ENCODE data around the gene KATNA1. TPM values are rescaled to one million over a fixed set of nuclear protein-coding genes. Genes with fewer than 3 reads are reported as not detected.
A peak's percentile ranks its signal among the peaks of the same experiment; 100 is the strongest.

Gene KATNA1
- total and polyA plus RNA-seq, 4 experiments from 2014 or later = 18.2 to 34.7 (median 24.5) TPM

DNA sequence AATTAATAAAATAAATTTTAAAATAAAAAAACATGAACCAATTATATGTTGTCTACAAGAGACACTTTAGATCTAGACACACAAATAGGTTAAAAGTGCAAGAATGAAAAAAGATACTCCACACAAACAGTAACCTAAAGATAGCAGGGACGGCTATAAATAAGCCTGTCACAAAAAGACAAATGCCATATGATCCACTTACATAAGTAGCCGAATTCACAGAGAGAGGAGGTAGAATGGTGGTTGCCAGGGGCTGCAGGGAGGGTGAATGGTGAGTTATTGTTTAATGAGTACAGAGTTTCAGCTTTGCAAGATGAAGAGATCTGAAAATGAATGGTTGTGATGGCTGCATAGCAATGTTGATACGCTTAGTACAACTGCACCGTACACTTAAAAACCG is 32.7 kb downstream of the KATNA1 start:
- no peaks in the 10 kb centered on the region for H3K27me3 ChIP-seq (ENCODE audit: insufficient read depth, low read length)
- intact Hi-C loops (cut with micrococcal nuclease) = no loop called here
- no peak for DNase-seq
- H3K27me3 Mint-ChIP-seq = no peaks in the 10 kb centered on the region
- peaks cover 3% of the 10 kb centered on the region for H3K36me3 ChIP-seq (ENCODE audit: insufficient read depth, low read length)
- H3K36me3 Mint-ChIP-seq = peaks cover 53 to 56% of the 10 kb centered on the region in 2 donors
- no peaks in the 10 kb centered on the region for H3K9me3 ChIP-seq (ENCODE audit: control insufficient read depth in 1 of 2, low read length in 2 of 2)
- POLR2A ChIA-PET (ENCODE audit: partially characterized antibody) = no interaction called here
- H3K4me1 ChIP-seq (ENCODE audit: insufficient read depth, low read length) = no peaks in the 10 kb centered on the region
- CTCF ChIA-PET (ENCODE audit: partially characterized antibody) = no interaction called here
- H3K4me1 Mint-ChIP-seq = peaks cover 4 to 11% (median 6%) of the 10 kb centered on the region in 4 donors
- H3K4me3 Mint-ChIP-seq = peak overlapping the region in 1 of 8 donors; percentile 53
- H3K27ac Mint-ChIP-seq = peak overlapping the region in 1 of 7 donors; percentile 53
- no peak overlapping the region for H3K27ac ChIP-seq (ENCODE audit: low read depth, low read length)
- peaks cover 0 to 4% (median 1%) of the 10 kb centered on the region in 8 donors for H3K9me3 Mint-ChIP-seq
- no peak overlapping the region for H3K4me3 ChIP-seq (ENCODE audit: low read length in 2 of 2)

DNA sequence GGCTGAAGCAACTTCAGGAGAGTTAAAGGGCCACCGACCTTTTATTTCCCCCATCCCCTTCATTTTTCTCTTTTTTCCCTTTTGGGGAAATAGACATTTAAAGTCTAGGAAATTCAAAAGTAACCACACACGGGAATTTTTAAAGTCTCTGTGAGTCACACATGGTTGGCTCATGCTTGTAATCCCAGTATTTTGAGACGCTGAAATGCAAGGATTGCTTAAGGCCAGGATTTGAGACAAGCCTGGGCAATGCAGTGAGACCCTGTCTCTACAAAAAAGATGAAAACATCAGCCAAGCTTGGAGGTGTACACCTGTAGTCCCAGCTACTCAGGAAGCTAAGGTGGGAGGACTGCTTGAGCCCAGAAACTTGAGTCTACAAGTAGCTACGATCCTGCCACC is 34.2 kb downstream of the KATNA1 start:
- peaks cover 42 to 51% of the 10 kb centered on the region in 2 donors for H3K36me3 Mint-ChIP-seq
- no peak overlapping the region for H3K27ac Mint-ChIP-seq
- POLR2A ChIA-PET (ENCODE audit: partially characterized antibody) = no interaction called here

DNA sequence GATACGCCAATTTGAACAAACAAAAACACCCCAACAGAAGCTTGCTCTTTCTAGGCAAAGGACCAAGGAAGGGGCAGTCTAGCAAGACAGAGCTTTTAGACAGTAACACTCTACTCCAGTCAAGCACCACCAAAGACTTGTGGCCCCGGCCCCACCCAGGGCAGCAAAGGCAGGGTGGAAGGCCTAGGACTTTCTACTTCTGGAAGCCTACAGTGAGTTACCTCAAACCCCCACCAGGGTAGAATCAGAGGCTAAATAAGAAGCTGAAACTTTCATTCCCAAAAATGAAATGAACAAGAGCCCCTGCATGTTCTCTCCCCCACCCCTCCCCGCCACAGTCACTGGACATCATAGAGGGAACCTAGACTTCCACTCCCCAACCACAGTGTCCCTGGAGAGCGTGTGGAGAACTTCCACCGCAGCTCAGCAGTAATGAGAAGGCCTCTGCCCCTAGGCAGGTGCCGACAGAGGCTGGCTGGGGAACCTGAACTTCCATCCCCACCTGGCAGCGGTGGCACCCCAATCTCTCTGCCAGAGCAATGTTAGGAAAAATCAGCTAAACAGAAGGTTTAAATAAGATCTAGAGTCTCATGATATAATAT is 40.0 kb downstream of the KATNA1 start:
- Mint-ChIP-seq H3K36me3 (peaks cover 19 to 25% of the 10 kb centered on the region in 2 donors), H3K9me3 (peaks cover 0 to 4% (median under 1%) of the 10 kb centered on the region in 8 donors), H3K27ac (peak overlapping the region in 4 of 7 donors; percentile 36 to 84 (median 52)), H3K4me1 (peaks cover 7 to 12% (median 12%) of the 10 kb centered on the region in 4 donors), H3K27me3 (no peaks in the 10 kb centered on the region), H3K4me3 (no peak overlapping the region)
- no peak for DNase-seq
- ChIA-PET POLR2A (ENCODE audit: partially characterized antibody) (interaction anchor here (0.9 kb wide), 1 partner anchor 13 kb away, joined by 4 read pairs; no protein-coding TSS in a partner anchor), CTCF (ENCODE audit: partially characterized antibody) (interaction anchor here (0.5 kb wide), 1 partner anchor 115 kb away, joined by 3 read pairs; no protein-coding TSS in a partner anchor)
- Histone ChIP-seq H3K27ac (ENCODE audit: low read depth, low read length) (no peak overlapping the region), H3K9me3 (ENCODE audit: control insufficient read depth in 1 of 2, low read length in 2 of 2) (no peaks in the 10 kb centered on the region), H3K4me3 (ENCODE audit: low read length in 2 of 2) (no peak overlapping the region), H3K4me1 (ENCODE audit: insufficient read depth, low read length) (peaks cover 10% of the 10 kb centered on the region), H3K27me3 (ENCODE audit: insufficient read depth, low read length) (no peaks in the 10 kb centered on the region), H3K36me3 (ENCODE audit: insufficient read depth, low read length) (peaks cover 8% of the 10 kb centered on the region)
- intact Hi-C loops (cut with micrococcal nuclease) = no loop called here

More for the DNA sequence above, 34.2 kb downstream of the KATNA1 start:
- Histone ChIP-seq H3K9me3 (ENCODE audit: control insufficient read depth in 1 of 2, low read length in 2 of 2) (no peaks in the 10 kb centered on the region), H3K4me3 (ENCODE audit: low read length in 2 of 2) (no peak overlapping the region), H3K27ac (ENCODE audit: low read depth, low read length) (no peak overlapping the region), H3K4me1 (ENCODE audit: insufficient read depth, low read length) (peaks cover under 1% of the 10 kb centered on the region), H3K36me3 (ENCODE audit: insufficient read depth, low read length) (peaks cover 3% of the 10 kb centered on the region), H3K27me3 (ENCODE audit: insufficient read depth, low read length) (no peaks in the 10 kb centered on the region)
- peaks cover 0 to 4% (median 1%) of the 10 kb centered on the region in 8 donors for H3K9me3 Mint-ChIP-seq
- intact Hi-C loops (cut with micrococcal nuclease) = no loop called here
- no peak for DNase-seq
- H3K4me3 Mint-ChIP-seq = no peak overlapping the region
- CTCF ChIA-PET (ENCODE audit: partially characterized antibody) = interaction anchor here (0.7 to 1.4 kb wide), 2 partner anchors 11 to 266 kb away, joined by 4 read pairs; no protein-coding TSS in a partner anchor
- peaks cover 7 to 10% (median 9%) of the 10 kb centered on the region in 4 donors for H3K4me1 Mint-ChIP-seq
- H3K27me3 Mint-ChIP-seq = no peaks in the 10 kb centered on the region

DNA sequence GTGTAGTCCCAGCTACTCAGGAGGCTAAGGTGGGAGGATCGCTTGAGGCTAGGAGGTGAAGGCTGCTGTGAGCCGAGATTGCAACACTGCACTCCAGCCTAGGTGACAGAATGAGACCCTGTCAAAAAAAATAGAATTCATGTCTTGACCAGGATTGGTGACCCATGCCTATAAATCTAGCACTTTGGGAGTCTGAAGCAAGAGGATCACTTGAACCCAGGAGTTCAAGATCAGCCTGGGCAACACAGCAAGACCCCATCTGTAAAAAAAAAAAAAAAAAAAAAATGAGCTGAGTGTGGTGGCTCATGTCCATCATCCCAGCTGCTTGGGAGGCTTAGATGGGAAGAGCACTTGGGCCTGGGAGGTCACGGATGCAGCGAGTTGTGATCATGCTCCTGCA is 48.0 kb downstream of the KATNA1 start:
- H3K4me3 ChIP-seq (ENCODE audit: low read length in 2 of 2) = no peak overlapping the region
- POLR2A ChIA-PET (ENCODE audit: partially characterized antibody) = interaction anchor here (0.6 kb wide), 1 partner anchor 18 kb away, joined by 3 read pairs; no protein-coding TSS in a partner anchor
- no peaks in the 10 kb centered on the region for H3K27me3 ChIP-seq (ENCODE audit: insufficient read depth, low read length)
- no peak overlapping the region for H3K27ac ChIP-seq (ENCODE audit: low read depth, low read length)
- peak overlapping the region in 1 of 7 donors; percentile 24 for H3K27ac Mint-ChIP-seq
- DNase-seq = no peak
- no peaks in the 10 kb centered on the region for H3K9me3 ChIP-seq (ENCODE audit: control insufficient read depth in 1 of 2, low read length in 2 of 2)
- H3K4me1 Mint-ChIP-seq = no peaks in the 10 kb centered on the region
- H3K4me1 ChIP-seq (ENCODE audit: insufficient read depth, low read length) = no peaks in the 10 kb centered on the region
- H3K27me3 Mint-ChIP-seq = no peaks in the 10 kb centered on the region
- no peaks in the 10 kb centered on the region for H3K9me3 Mint-ChIP-seq
- intact Hi-C loops (cut with micrococcal nuclease) = no loop called here
- H3K4me3 Mint-ChIP-seq = no peak overlapping the region
- H3K36me3 Mint-ChIP-seq = peaks cover 20 to 59% of the 10 kb centered on the region in 2 donors
- H3K36me3 ChIP-seq (ENCODE audit: insufficient read depth, low read length) = peaks cover 27% of the 10 kb centered on the region
- CTCF ChIA-PET (ENCODE audit: partially characterized antibody) = no interaction called here

DNA sequence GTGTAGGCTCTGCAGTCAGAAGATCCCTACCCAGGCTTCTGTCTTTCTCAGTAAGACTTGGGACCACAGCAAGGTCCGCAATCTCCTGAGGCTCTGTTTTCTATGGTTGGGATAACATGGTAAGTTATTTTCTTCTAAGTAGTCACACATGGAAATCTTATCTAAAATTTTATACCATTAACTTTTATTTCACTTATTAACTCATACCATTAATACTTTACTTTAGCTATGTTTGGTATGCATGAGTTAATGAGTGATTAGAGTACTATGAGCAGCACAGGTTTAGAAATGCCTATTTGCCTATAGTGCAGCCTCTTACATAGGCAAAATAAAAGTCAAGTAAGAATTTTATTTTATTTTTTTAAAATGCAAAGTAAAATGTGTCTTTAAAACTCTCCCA is 55.1 kb downstream of the KATNA1 start:
- ChIA-PET POLR2A (ENCODE audit: partially characterized antibody) (interaction anchor here (1.0 kb wide), 1 partner anchor 44 kb away, joined by 3 read pairs; no protein-coding TSS in a partner anchor), CTCF (ENCODE audit: partially characterized antibody) (no interaction called here)
- Histone ChIP-seq H3K4me3 (ENCODE audit: low read length in 2 of 2) (no peak overlapping the region), H3K9me3 (ENCODE audit: control insufficient read depth in 1 of 2, low read length in 2 of 2) (no peaks in the 10 kb centered on the region), H3K27ac (ENCODE audit: low read depth, low read length) (no peak overlapping the region), H3K36me3 (ENCODE audit: insufficient read depth, low read length) (peaks cover 35% of the 10 kb centered on the region), H3K4me1 (ENCODE audit: insufficient read depth, low read length) (no peaks in the 10 kb centered on the region), H3K27me3 (ENCODE audit: insufficient read depth, low read length) (no peaks in the 10 kb centered on the region)
- peaks cover 18 to 54% of the 10 kb centered on the region in 2 donors for H3K36me3 Mint-ChIP-seq
- intact Hi-C loops (cut with micrococcal nuclease) = no loop called here
- DNase-seq = no peak
- H3K27ac Mint-ChIP-seq = no peak overlapping the region
- no peak overlapping the region for H3K4me3 Mint-ChIP-seq
- no peaks in the 10 kb centered on the region for H3K27me3 Mint-ChIP-seq
- no peaks in the 10 kb centered on the region for H3K4me1 Mint-ChIP-seq
- no peaks in the 10 kb centered on the region for H3K9me3 Mint-ChIP-seq

DNA sequence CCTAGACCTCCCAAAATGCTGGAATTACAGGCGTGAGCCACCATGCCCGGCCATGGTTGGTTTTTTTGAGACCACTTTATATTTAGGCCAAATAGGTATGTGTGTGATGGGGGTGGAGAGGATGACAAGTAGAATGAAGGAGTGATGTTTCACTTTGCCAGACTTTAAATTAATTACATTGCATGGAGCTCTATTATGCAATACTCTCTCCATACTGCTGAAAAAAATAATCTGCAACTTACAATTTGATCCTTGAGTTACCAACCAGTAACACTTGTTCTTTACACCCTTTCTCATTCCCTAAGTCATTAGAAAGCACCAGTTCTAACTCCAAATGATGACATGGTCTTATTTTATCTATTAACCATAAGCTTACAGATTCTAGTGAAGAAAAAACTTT is 55.5 kb downstream of the KATNA1 start:
- ChIA-PET CTCF (ENCODE audit: partially characterized antibody) (no interaction called here), POLR2A (ENCODE audit: partially characterized antibody) (interaction anchor here (1.0 kb wide), 1 partner anchor 43 kb away, joined by 3 read pairs; no protein-coding TSS in a partner anchor)
- no peak overlapping the region for H3K4me3 Mint-ChIP-seq
- H3K4me1 ChIP-seq (ENCODE audit: insufficient read depth, low read length) = no peaks in the 10 kb centered on the region
- H3K27me3 Mint-ChIP-seq = no peaks in the 10 kb centered on the region
- peaks cover 18 to 54% of the 10 kb centered on the region in 2 donors for H3K36me3 Mint-ChIP-seq
- intact Hi-C loops (cut with micrococcal nuclease) = no loop called here
- no peak for DNase-seq
- no peaks in the 10 kb centered on the region for H3K9me3 Mint-ChIP-seq
- H3K4me1 Mint-ChIP-seq = no peaks in the 10 kb centered on the region
- H3K27ac ChIP-seq (ENCODE audit: low read depth, low read length) = no peak overlapping the region
- H3K27me3 ChIP-seq (ENCODE audit: insufficient read depth, low read length) = no peaks in the 10 kb centered on the region
- no peaks in the 10 kb centered on the region for H3K9me3 ChIP-seq (ENCODE audit: control insufficient read depth in 1 of 2, low read length in 2 of 2)
- H3K4me3 ChIP-seq (ENCODE audit: low read length in 2 of 2) = no peak overlapping the region
- H3K27ac Mint-ChIP-seq = no peak overlapping the region
- H3K36me3 ChIP-seq (ENCODE audit: insufficient read depth, low read length) = peaks cover 35% of the 10 kb centered on the region

DNA sequence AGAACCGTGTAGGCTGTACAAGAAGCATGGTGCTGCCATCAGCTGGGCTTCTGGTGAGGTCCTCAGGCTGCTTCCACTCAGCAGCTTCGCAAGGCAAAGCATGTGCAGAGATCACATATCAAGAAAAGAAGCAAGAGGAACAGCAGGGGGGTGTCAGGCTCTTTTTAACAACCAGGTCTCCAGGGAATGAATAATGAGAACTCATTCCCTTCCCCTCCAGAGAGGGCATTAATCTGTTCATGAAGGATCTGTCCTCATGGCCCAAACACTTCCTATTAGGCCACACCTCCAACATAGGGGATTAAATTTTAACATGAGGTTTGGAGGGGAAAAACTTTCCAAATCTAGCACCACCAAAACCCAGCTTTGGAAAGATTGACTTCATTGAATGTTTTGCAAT is 62.4 kb downstream of the KATNA1 start:
- Histone ChIP-seq H3K27me3 (ENCODE audit: insufficient read depth, low read length) (no peaks in the 10 kb centered on the region), H3K4me3 (ENCODE audit: low read length in 2 of 2) (no peak overlapping the region), H3K9me3 (ENCODE audit: control insufficient read depth in 1 of 2, low read length in 2 of 2) (no peaks in the 10 kb centered on the region), H3K27ac (ENCODE audit: low read depth, low read length) (no peak overlapping the region), H3K4me1 (ENCODE audit: insufficient read depth, low read length) (no peaks in the 10 kb centered on the region), H3K36me3 (ENCODE audit: insufficient read depth, low read length) (peaks cover 18% of the 10 kb centered on the region)
- ChIA-PET CTCF (ENCODE audit: partially characterized antibody) (no interaction called here), POLR2A (ENCODE audit: partially characterized antibody) (no interaction called here)
- Mint-ChIP-seq H3K9me3 (no peaks in the 10 kb centered on the region), H3K36me3 (peaks cover 25 to 53% of the 10 kb centered on the region in 2 donors), H3K4me1 (no peaks in the 10 kb centered on the region), H3K4me3 (no peak overlapping the region), H3K27me3 (no peaks in the 10 kb centered on the region), H3K27ac (peak overlapping the region in 1 of 7 donors; percentile 51)
- no peak for DNase-seq
- intact Hi-C loops (cut with micrococcal nuclease) = no loop called here
